Gastroesophageal sphincter (tissue), 4 donors: Measurements from ENCODE around the gene WFIKKN1. TPM values are rescaled to one million over a fixed set of nuclear protein-coding genes. Genes with fewer than 3 reads are reported as not detected.
A peak's percentile ranks its signal among the peaks of the same experiment; 100 is the strongest.

Experiments
- ATAC-seq: fragments of 150-250 bp; one replicate; pipeline ENCODE4 v1.9.1; 2016; ENCODE audit warnings: mild to moderate bottlenecking, moderate library complexity
- H3K27ac ChIP-seq, 4 donors: fragments of 200-600 bp; sonication (generic) in 3 of 4; 1 replicate in 3 of 4; 2 replicates in 1 of 4; pipeline ENCODE4 v1.5.1; 2016 to 2019
- H3K27me3 ChIP-seq: fragments of 200-600 bp; sonication (generic); one replicate; pipeline ENCODE4 v1.5.1; 2019
- H3K36me3 ChIP-seq, 2 donors: fragments of 200-600 bp; sonication (generic); one replicate each; pipeline ENCODE4 v1.5.1; 2019; ENCODE audit warnings: control low read depth in 1 of 2
- H3K4me1 ChIP-seq, 3 donors: fragments of 200-600 bp; sonication (generic); 1 replicate in 2 of 3; 2 replicates in 1 of 3; pipeline ENCODE4 v1.5.1; 2016 to 2019; ENCODE audit warnings: control low read depth in 2 of 3
- H3K4me3 ChIP-seq, 2 donors: fragments of 200-600 bp; sonication (generic); one replicate each; pipeline ENCODE4 v1.5.1; 2019; ENCODE audit warnings: mild to moderate bottlenecking in 1 of 2, moderate library complexity in 1 of 2
- H3K9me3 ChIP-seq, 3 donors: fragments of 200-600 bp; sonication (generic); one replicate each; pipeline ENCODE4 v1.5.1; 2017 to 2019; ENCODE audit warnings: control low read depth in 2 of 3
- EP300 ChIP-seq: sonication (generic); formaldehyde crosslinking; IDR thresholded peaks from one replicate; pipeline ENCODE4 v1.6.1; 2017; ENCODE audit warnings: antibody characterized with exemption, mild to moderate bottlenecking
- POLR2A ChIP-seq, 2 donors: fragments of 450-650 bp; IDR thresholded peaks; one replicate each; pipeline ENCODE4 v1.6.1; 2017; ENCODE audit warnings: antibody characterized with exemption in 2 of 2, mild to moderate bottlenecking in 2 of 2, moderate library complexity in 1 of 2
- POLR2AphosphoS5 ChIP-seq: sonication (generic); formaldehyde crosslinking; IDR thresholded peaks from one replicate; pipeline ENCODE4 v1.6.1; 2017; ENCODE audit warnings: antibody characterized with exemption
- WGBS, 2 donors: methylation state at CpG; one replicate each; pipeline ENCODE4 v1.1.5; 2018; ENCODE audit warnings: low coverage in 1 of 2; 5-methylcytosine and 5-hydroxymethylcytosine counted together
- total RNA-seq, 4 donors: library from RNA; depleted of rRNA; stranded (reverse); fragments of >200 nt; gene quantifications; one replicate each; pipeline ENCODE4 v1.1.0, GENCODE V29; 2016
- TF ChIP-seq, protein P1 (sequence below), 4 experiments: fragments of 200-600 bp in 2 of 4; fragments of 450-650 bp in 2 of 4; sonication (generic) in 1 of 4; IDR thresholded peaks; one replicate each; pipeline ENCODE4 v1.5.1; 2017 to 2019; ENCODE audit warnings: antibody characterized with exemption in 4 of 4, mild to moderate bottlenecking in 2 of 4, moderate library complexity in 2 of 4

WFIKKN1 gene
- total RNA-seq, 4 donors from 2014 or later: 0.17 to 0.93 (median 0.35) TPM; not detected in 1

DNA sequence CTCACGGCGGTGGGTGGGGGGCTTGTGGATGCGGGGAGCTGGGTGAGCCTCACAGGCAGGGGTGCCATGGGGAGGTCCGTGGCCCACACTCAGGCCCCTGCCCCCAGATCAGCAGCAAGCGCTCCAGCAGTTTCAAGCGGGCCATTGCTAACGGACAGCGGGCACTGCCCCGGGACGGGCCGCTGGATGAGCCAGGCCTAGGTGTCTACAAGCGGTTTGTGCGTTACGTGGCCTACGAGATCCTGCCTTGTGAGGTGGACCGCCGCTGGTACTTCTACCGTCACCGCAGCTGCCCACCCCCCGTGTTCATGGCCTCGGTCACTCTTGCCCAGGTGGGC, 45.7 kb downstream of the WFIKKN1 start:
- ATAC-seq: no peak
- peaks cover 8% of the 10 kb centered on the region for H3K27me3 ChIP-seq
- no peak overlapping the region for H3K27ac ChIP-seq
- H3K36me3 ChIP-seq: peaks cover 0 to 26% of the 10 kb centered on the region in 2 donors
- TF ChIP-seq POLR2AphosphoS5 (no peak), POLR2A (IDR thresholded peaks at IDR 0.05) (no peak)
- no peak overlapping the region for H3K4me3 ChIP-seq
- WGBS, 2 donors: no CpG with 5 or more reads among the region's 21 CpGs
- no peaks in the 10 kb centered on the region for H3K9me3 ChIP-seq
- peaks cover 0 to 47% (median 29%) of the 10 kb centered on the region in 3 donors for H3K4me1 ChIP-seq

GRCh38 chr16:676913-677312, 46.1 kb downstream of the WFIKKN1 start:
- ATAC-seq: no peak
- H3K9me3 ChIP-seq: no peaks in the 10 kb centered on the region
- peaks cover 0 to 26% of the 10 kb centered on the region in 2 donors for H3K36me3 ChIP-seq
- H3K27me3 ChIP-seq: peaks cover 8% of the 10 kb centered on the region
- H3K4me3 ChIP-seq: no peak overlapping the region
- no CpG with 5 or more reads among the region's 23 CpGs for WGBS, 2 donors
- no peak overlapping the region for H3K27ac ChIP-seq
- peaks cover 0 to 51% (median 32%) of the 10 kb centered on the region in 3 donors for H3K4me1 ChIP-seq
- no peak for TF ChIP-seq EP300
- TF ChIP-seq POLR2AphosphoS5: no peak
- TF ChIP-seq, protein P1, sequence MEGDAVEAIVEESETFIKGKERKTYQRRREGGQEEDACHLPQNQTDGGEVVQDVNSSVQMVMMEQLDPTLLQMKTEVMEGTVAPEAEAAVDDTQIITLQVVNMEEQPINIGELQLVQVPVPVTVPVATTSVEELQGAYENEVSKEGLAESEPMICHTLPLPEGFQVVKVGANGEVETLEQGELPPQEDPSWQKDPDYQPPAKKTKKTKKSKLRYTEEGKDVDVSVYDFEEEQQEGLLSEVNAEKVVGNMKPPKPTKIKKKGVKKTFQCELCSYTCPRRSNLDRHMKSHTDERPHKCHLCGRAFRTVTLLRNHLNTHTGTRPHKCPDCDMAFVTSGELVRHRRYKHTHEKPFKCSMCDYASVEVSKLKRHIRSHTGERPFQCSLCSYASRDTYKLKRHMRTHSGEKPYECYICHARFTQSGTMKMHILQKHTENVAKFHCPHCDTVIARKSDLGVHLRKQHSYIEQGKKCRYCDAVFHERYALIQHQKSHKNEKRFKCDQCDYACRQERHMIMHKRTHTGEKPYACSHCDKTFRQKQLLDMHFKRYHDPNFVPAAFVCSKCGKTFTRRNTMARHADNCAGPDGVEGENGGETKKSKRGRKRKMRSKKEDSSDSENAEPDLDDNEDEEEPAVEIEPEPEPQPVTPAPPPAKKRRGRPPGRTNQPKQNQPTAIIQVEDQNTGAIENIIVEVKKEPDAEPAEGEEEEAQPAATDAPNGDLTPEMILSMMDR (IDR thresholded peaks at IDR 0.05): no peak
- no peak for TF ChIP-seq POLR2A (IDR thresholded peaks at IDR 0.05)

GRCh38 chr16:677316-678190, 46.8 kb downstream of the WFIKKN1 start:
- Histone ChIP-seq H3K27ac (no peak overlapping the region), H3K36me3 (peaks cover 0 to 26% of the 10 kb centered on the region in 2 donors), H3K9me3 (no peaks in the 10 kb centered on the region), H3K4me3 (no peak overlapping the region), H3K27me3 (peaks cover 8% of the 10 kb centered on the region), H3K4me1 (peaks cover 0 to 58% (median 39%) of the 10 kb centered on the region in 3 donors)
- WGBS, 2 donors: no CpG with 5 or more reads among the region's 57 CpGs
- ATAC-seq: no peak
- TF ChIP-seq POLR2AphosphoS5 (no peak), EP300 (no peak), POLR2A (IDR thresholded peaks at IDR 0.05) (no peak)
- TF ChIP-seq, protein P1 (IDR thresholded peaks at IDR 0.05): no peak

- no peak for ATAC-seq
- Histone ChIP-seq H3K4me3 (no peak overlapping the region), H3K36me3 (peaks cover 0 to 26% of the 10 kb centered on the region in 2 donors), H3K4me1 (peaks cover 0 to 65% (median 47%) of the 10 kb centered on the region in 3 donors), H3K27ac (peak overlapping the region in 2 of 4 donors; percentile 96 to 100), H3K9me3 (no peaks in the 10 kb centered on the region), H3K27me3 (peaks cover 8% of the 10 kb centered on the region)
- 60% methylated on average over 1 of the region's 21 CpGs; no CpG with 5 or more reads in 1 of the 2 donors for WGBS, 2 donors
- no peak for TF ChIP-seq EP300
- TF ChIP-seq POLR2AphosphoS5: no peak
- no peak for TF ChIP-seq POLR2A (IDR thresholded peaks at IDR 0.05)
- TF ChIP-seq, protein P1 (IDR thresholded peaks at IDR 0.05): no peak
These were observed 47.5 kb downstream of the WFIKKN1 start for GRCh38 chr16:678209-678857.
